H1 (cell line): ENCODE data around the gene KCNA4. TPM values are rescaled to one million over a fixed set of nuclear protein-coding genes. Genes with fewer than 3 reads are reported as not detected.

Experiments used
- BCL11A ChIP-seq, 2 experiments: IDR thresholded peaks; one replicate each; pipeline ENCODE4 v1.6.1; 2011; ENCODE audit warnings: low read depth in 2 of 2, low read length in 2 of 2, mild to moderate bottlenecking in 2 of 2
- CREB1 ChIP-seq: IDR thresholded peaks from 2 replicates; pipeline ENCODE4 v1.6.1; 2012; ENCODE audit warnings: inconsistent platforms
- JUN ChIP-seq: IDR thresholded peaks from 2 replicates; pipeline ENCODE4 v1.6.1; 2011; ENCODE audit warnings: low read depth, mild to moderate bottlenecking, improper control_type of control experiment, low read length
- NRF1 ChIP-seq: IDR thresholded peaks from 2 replicates; pipeline ENCODE4 v1.6.1; 2011; ENCODE audit warnings: mild to moderate bottlenecking, low read depth, low read length, improper control_type of control experiment
- POLR2A ChIP-seq, 2 experiments: IDR thresholded peaks; 1 replicate in 1 of 2; 2 replicates in 1 of 2; pipeline ENCODE4 v1.6.1; 2011; ENCODE audit warnings: low read depth in 2 of 2, low read length in 2 of 2, mild to moderate bottlenecking in 2 of 2; ENCODE audit errors: control extremely low read depth in 1 of 2
- SIRT6 ChIP-seq: IDR thresholded peaks from one replicate; pipeline ENCODE4 v1.7.1; 2012; ENCODE audit warnings: low read length, inconsistent platforms
- SIX5 ChIP-seq: IDR thresholded peaks from 2 replicates; pipeline ENCODE4 v1.6.1; 2011; ENCODE audit warnings: mild to moderate bottlenecking, low read depth, low read length
- polyA plus RNA-seq, 7 experiments: library from polyadenylated mRNA; depleted of rRNA in 3 of 7; stranded (reverse) in 5 of 7; unstranded in 2 of 7; fragments of >200 nt in 5 of 7; fragments of 200-250 nt in 2 of 7; gene quantifications; 1 replicate in 5 of 7; 2 replicates in 1 of 7; 4 replicates in 1 of 7; pipeline versions ENCODE4 v1.2.1 to v1.2.3, GENCODE V29; 2011 to 2013; ENCODE audit warnings: missing spikeins in 2 of 7, mixed read lengths in 2 of 7
- total RNA-seq: library from RNA; stranded (reverse); fragmentation: NEBNext Ultra II Directional; extraction: Animal tissue kit (Norgen Biotek cat#: 25700); gene quantifications from 2 replicates; pipeline ENCODE4 v1.2.1, GENCODE V29; 2021
- TF ChIP-seq, protein P1 (sequence below): fragments of 300-600 bp; sonication (generic); IDR thresholded peaks from 2 replicates; pipeline ENCODE4 v1.7.1; 2012; ENCODE audit warnings: low read length, moderate library complexity, mild to moderate bottlenecking, inconsistent platforms; ENCODE audit not compliant: insufficient replicate concordance
- TF ChIP-seq, protein P2 (sequence below), 3 experiments: IDR thresholded peaks; 1 replicate in 2 of 3; 2 replicates in 1 of 3; pipeline versions ENCODE4 v1.5.1 to v1.6.1; 2011; ENCODE audit warnings: low read length in 3 of 3, mild to moderate bottlenecking in 3 of 3, inconsistent platforms in 2 of 3, low read depth in 1 of 3, moderate library complexity in 1 of 3; ENCODE audit not compliant: insufficient read depth in 1 of 3; ENCODE audit errors: control extremely low read depth in 1 of 3

KCNA4 gene
- total and polyA plus RNA-seq, 2 of the 8 experiments (the other 6 are each of a cell fraction or from before 2014, with no cell fraction given), result not detected

- TF ChIP-seq, protein P1, sequence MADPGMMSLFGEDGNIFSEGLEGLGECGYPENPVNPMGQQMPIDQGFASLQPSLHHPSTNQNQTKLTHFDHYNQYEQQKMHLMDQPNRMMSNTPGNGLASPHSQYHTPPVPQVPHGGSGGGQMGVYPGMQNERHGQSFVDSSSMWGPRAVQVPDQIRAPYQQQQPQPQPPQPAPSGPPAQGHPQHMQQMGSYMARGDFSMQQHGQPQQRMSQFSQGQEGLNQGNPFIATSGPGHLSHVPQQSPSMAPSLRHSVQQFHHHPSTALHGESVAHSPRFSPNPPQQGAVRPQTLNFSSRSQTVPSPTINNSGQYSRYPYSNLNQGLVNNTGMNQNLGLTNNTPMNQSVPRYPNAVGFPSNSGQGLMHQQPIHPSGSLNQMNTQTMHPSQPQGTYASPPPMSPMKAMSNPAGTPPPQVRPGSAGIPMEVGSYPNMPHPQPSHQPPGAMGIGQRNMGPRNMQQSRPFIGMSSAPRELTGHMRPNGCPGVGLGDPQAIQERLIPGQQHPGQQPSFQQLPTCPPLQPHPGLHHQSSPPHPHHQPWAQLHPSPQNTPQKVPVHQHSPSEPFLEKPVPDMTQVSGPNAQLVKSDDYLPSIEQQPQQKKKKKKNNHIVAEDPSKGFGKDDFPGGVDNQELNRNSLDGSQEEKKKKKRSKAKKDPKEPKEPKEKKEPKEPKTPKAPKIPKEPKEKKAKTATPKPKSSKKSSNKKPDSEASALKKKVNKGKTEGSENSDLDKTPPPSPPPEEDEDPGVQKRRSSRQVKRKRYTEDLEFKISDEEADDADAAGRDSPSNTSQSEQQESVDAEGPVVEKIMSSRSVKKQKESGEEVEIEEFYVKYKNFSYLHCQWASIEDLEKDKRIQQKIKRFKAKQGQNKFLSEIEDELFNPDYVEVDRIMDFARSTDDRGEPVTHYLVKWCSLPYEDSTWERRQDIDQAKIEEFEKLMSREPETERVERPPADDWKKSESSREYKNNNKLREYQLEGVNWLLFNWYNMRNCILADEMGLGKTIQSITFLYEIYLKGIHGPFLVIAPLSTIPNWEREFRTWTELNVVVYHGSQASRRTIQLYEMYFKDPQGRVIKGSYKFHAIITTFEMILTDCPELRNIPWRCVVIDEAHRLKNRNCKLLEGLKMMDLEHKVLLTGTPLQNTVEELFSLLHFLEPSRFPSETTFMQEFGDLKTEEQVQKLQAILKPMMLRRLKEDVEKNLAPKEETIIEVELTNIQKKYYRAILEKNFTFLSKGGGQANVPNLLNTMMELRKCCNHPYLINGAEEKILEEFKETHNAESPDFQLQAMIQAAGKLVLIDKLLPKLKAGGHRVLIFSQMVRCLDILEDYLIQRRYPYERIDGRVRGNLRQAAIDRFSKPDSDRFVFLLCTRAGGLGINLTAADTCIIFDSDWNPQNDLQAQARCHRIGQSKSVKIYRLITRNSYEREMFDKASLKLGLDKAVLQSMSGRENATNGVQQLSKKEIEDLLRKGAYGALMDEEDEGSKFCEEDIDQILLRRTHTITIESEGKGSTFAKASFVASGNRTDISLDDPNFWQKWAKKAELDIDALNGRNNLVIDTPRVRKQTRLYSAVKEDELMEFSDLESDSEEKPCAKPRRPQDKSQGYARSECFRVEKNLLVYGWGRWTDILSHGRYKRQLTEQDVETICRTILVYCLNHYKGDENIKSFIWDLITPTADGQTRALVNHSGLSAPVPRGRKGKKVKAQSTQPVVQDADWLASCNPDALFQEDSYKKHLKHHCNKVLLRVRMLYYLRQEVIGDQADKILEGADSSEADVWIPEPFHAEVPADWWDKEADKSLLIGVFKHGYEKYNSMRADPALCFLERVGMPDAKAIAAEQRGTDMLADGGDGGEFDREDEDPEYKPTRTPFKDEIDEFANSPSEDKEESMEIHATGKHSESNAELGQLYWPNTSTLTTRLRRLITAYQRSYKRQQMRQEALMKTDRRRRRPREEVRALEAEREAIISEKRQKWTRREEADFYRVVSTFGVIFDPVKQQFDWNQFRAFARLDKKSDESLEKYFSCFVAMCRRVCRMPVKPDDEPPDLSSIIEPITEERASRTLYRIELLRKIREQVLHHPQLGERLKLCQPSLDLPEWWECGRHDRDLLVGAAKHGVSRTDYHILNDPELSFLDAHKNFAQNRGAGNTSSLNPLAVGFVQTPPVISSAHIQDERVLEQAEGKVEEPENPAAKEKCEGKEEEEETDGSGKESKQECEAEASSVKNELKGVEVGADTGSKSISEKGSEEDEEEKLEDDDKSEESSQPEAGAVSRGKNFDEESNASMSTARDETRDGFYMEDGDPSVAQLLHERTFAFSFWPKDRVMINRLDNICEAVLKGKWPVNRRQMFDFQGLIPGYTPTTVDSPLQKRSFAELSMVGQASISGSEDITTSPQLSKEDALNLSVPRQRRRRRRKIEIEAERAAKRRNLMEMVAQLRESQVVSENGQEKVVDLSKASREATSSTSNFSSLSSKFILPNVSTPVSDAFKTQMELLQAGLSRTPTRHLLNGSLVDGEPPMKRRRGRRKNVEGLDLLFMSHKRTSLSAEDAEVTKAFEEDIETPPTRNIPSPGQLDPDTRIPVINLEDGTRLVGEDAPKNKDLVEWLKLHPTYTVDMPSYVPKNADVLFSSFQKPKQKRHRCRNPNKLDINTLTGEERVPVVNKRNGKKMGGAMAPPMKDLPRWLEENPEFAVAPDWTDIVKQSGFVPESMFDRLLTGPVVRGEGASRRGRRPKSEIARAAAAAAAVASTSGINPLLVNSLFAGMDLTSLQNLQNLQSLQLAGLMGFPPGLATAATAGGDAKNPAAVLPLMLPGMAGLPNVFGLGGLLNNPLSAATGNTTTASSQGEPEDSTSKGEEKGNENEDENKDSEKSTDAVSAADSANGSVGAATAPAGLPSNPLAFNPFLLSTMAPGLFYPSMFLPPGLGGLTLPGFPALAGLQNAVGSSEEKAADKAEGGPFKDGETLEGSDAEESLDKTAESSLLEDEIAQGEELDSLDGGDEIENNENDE, result no peak
- TF ChIP-seq BCL11A (IDR thresholded peaks at IDR 0.05; ENCODE audit: low read depth in 2 of 2, low read length in 2 of 2), result no peak
- no peak for TF ChIP-seq CREB1
- TF ChIP-seq SIX5, result no peak
- TF ChIP-seq JUN, result no peak
- TF ChIP-seq SIRT6, result no peak
- no peak for TF ChIP-seq NRF1
- no peak for TF ChIP-seq POLR2A (IDR thresholded peaks at IDR 0.05; ENCODE audit: control extremely low read depth in 1 of 2, low read depth in 2 of 2, low read length in 2 of 2)
- TF ChIP-seq, protein P2, sequence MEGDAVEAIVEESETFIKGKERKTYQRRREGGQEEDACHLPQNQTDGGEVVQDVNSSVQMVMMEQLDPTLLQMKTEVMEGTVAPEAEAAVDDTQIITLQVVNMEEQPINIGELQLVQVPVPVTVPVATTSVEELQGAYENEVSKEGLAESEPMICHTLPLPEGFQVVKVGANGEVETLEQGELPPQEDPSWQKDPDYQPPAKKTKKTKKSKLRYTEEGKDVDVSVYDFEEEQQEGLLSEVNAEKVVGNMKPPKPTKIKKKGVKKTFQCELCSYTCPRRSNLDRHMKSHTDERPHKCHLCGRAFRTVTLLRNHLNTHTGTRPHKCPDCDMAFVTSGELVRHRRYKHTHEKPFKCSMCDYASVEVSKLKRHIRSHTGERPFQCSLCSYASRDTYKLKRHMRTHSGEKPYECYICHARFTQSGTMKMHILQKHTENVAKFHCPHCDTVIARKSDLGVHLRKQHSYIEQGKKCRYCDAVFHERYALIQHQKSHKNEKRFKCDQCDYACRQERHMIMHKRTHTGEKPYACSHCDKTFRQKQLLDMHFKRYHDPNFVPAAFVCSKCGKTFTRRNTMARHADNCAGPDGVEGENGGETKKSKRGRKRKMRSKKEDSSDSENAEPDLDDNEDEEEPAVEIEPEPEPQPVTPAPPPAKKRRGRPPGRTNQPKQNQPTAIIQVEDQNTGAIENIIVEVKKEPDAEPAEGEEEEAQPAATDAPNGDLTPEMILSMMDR (IDR thresholded peaks at IDR 0.05; ENCODE audit: control extremely low read depth in 1 of 3, insufficient read depth in 1 of 3, low read depth in 1 of 3, low read length in 3 of 3), result no peak
Measured at GRCh38 chr11:29989174-29989970, 27.5 kb downstream of the KCNA4 start (continued).
